ENCODE results near the gene IFITM5.

IFITM5 gene

DNA sequence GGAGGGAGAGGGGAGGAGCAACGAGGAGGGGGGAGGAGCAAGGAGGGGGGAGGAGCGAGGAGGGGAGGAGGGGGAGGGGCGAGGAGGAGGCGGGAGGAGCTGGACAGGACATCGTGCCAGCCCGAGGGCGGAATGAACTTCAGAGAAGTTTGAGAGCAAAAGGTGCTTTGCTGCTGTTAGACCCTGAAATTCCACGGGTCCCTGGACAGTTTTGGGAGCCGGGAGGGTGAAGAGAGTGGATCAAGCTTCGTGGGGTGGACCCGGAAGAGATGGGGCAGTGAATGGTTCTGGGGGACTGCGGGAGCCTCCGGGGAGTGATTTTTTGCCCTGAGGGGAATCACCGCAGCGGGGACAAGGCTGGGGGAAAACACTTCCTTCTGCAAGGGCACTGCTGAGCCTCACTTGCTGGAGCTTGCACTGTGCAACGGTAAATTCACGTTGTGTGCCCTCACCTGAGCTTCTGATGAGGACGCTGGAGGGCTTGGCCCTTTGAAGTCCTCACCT, 31.8 kb downstream of the IFITM5 start:
- no peak overlapping the region for H3K27ac ChIP-seq (ENCODE audit: low read depth, low read length, severe bottlenecking)
- H3K9me3 ChIP-seq (ENCODE audit: control insufficient read depth, low read length), result no peaks in the 10 kb centered on the region
- 81 to 86% methylated on average over 12 to 14 of the region's 18 CpGs for WGBS, 2 experiments (ENCODE audit: insufficient coverage in 2 of 2)
- H3K36me3 ChIP-seq (ENCODE audit: control insufficient read depth, insufficient read depth, low read length), result no peaks in the 10 kb centered on the region
- no peaks in the 10 kb centered on the region for H3K4me1 ChIP-seq (ENCODE audit: control insufficient read depth, insufficient read depth, low read length, poor library complexity, severe bottlenecking)
- H3K4me3 ChIP-seq (ENCODE audit: extremely low read depth, insufficient read depth, low read length, poor library complexity, severe bottlenecking), result no peak overlapping the region

DNA sequence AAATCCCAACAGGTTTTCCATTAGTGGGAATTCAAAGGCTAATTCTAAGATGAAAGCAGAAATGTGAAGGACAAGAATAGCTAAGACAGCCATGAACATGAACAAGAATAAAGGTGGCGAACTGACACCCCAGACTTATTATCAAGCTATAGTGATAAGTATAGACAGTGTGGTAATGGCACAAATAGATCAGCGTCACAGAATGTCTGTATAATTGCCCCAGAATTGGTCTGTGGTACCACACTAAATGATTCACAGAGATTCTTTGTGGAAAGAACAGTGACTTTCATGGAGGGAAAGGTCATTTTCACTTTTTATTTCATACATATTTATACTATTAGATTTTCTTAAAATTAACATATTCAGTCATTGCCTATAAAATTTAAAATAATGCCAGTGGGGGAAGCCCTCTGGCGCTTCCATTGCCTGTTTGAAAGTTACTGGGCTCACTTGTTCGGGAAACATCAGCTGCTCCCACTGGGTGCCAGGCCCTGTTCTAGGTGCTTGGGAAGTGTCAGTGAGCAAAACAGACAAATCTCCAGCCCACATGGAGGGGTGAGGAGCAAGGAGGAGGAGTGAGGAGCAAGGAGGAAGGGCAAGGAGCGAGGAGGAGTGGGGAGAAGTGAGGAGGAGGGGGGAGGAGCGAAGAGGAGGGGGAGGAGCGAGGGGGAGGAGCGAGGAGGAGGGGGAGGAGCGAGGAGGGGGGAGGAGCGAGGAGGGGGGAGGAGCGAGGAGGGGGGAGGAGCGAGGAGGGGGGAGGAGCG, 32.5 kb downstream of the IFITM5 start:
- Histone ChIP-seq H3K4me3 (ENCODE audit: extremely low read depth, insufficient read depth, low read length, poor library complexity, severe bottlenecking) (no peak overlapping the region), H3K36me3 (ENCODE audit: control insufficient read depth, insufficient read depth, low read length) (no peaks in the 10 kb centered on the region), H3K9me3 (ENCODE audit: control insufficient read depth, low read length) (no peaks in the 10 kb centered on the region), H3K4me1 (ENCODE audit: control insufficient read depth, insufficient read depth, low read length, poor library complexity, severe bottlenecking) (no peaks in the 10 kb centered on the region), H3K27ac (ENCODE audit: low read depth, low read length, severe bottlenecking) (no peak overlapping the region)
- 92 to 100% methylated on average over 2 to 4 of the region's 13 CpGs for WGBS, 2 experiments (ENCODE audit: insufficient coverage in 2 of 2)

DNA sequence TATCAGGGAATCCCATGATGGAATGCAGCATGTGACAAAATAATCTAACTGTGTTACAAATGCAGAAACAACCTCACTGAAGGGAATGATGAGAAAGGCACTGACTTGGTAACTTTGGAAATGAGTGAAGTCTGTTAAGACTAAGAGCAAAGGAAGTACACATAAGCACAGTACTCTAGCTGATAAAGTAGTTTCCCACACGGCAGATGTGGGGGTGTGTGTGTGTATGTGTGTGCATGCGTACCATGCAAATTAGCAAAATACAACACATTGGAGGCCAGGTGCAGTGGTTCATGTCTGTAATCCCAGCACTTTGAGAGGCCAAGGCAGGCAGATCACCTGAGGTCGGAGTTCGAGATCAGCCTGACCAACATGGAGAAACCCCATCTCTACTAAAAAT, 37.7 kb downstream of the IFITM5 start:
- 84 to 89% methylated on average over 2 to 4 of the region's 4 CpGs for WGBS, 2 experiments (ENCODE audit: insufficient coverage in 2 of 2)

DNA sequence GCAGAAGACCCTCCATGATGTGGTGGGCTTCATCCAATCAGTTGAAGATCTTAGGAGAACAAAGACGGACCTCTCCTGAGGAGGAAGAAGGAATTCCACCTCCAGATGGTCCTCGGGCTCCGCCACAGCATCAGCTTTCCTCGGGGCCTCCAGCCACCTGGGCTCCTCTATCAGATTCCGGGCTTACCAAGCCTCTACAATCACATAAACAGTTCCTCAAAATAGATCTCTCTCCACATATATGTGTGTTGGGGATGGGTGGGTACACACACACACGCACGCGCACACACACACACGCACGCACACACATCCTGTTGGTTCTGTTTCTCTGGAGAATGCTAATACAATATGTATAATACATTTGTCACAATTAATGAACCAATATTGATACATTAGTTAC, 39.9 kb downstream of the IFITM5 start:
- H3K4me1 ChIP-seq (ENCODE audit: control insufficient read depth, insufficient read depth, low read length, poor library complexity, severe bottlenecking), result no peaks in the 10 kb centered on the region
- H3K4me3 ChIP-seq (ENCODE audit: extremely low read depth, insufficient read depth, low read length, poor library complexity, severe bottlenecking), result no peak overlapping the region
- whole genome bisulfite sequencing, 2 experiments (ENCODE audit: insufficient coverage in 2 of 2), result 83% methylated on average over 1 of the region's 10 CpGs; no CpG with 5 or more reads in 1 of the 2 experiments
- no peaks in the 10 kb centered on the region for H3K9me3 ChIP-seq (ENCODE audit: control insufficient read depth, low read length)
- no peaks in the 10 kb centered on the region for H3K36me3 ChIP-seq (ENCODE audit: control insufficient read depth, insufficient read depth, low read length)
- H3K27ac ChIP-seq (ENCODE audit: low read depth, low read length, severe bottlenecking), result no peak overlapping the region

More for the DNA sequence above, 37.7 kb downstream of the IFITM5 start:
- H3K4me3 ChIP-seq (ENCODE audit: extremely low read depth, insufficient read depth, low read length, poor library complexity, severe bottlenecking), result no peak overlapping the region
- no peaks in the 10 kb centered on the region for H3K9me3 ChIP-seq (ENCODE audit: control insufficient read depth, low read length)
- H3K36me3 ChIP-seq (ENCODE audit: control insufficient read depth, insufficient read depth, low read length), result no peaks in the 10 kb centered on the region
- no peak overlapping the region for H3K27ac ChIP-seq (ENCODE audit: low read depth, low read length, severe bottlenecking)
- no peaks in the 10 kb centered on the region for H3K4me1 ChIP-seq (ENCODE audit: control insufficient read depth, insufficient read depth, low read length, poor library complexity, severe bottlenecking)

DNA sequence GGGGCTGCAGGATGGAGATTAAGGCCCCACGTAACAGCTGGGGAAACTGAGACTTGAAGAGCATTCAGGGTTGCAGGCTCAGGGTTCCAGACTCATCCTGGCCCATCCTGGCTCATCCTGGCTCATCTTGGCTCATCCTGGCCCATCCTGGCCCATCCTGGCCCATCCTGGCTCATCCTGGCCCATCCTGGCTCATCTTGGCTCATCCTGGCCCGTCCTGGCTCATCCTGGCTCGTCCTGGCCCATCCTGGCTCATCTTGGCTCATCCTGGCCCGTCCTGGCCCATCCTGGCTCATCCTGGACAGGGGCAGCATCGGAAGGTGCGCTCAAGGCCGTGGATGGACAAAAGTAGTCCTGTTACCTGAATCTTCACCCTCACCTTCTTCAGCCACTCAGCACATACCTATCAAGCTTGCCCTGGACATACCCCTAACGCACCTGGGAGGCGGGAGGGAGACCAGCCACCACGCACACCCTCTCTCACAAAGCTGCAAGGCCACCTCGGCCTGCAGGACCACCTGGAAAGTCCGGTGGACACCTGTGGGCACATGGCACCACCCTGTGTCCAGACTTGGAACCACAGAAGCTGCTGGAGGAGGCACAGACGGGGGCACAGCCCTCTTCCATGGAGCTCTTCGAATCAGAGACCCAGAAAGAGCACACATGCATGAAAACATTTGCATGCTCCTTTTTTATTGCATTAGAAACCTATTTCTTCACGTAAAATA, 41.4 kb downstream of the IFITM5 start:
- 83 to 87% methylated on average over 9 to 14 of the region's 15 CpGs for WGBS, 2 experiments (ENCODE audit: insufficient coverage in 2 of 2)
- no peaks in the 10 kb centered on the region for H3K4me1 ChIP-seq (ENCODE audit: control insufficient read depth, insufficient read depth, low read length, poor library complexity, severe bottlenecking)
- H3K36me3 ChIP-seq (ENCODE audit: control insufficient read depth, insufficient read depth, low read length), result peaks cover 11% of the 10 kb centered on the region
- H3K27ac ChIP-seq (ENCODE audit: low read depth, low read length, severe bottlenecking), result no peak overlapping the region
- H3K4me3 ChIP-seq (ENCODE audit: extremely low read depth, insufficient read depth, low read length, poor library complexity, severe bottlenecking), result no peak overlapping the region
- no peaks in the 10 kb centered on the region for H3K9me3 ChIP-seq (ENCODE audit: control insufficient read depth, low read length)

DNA sequence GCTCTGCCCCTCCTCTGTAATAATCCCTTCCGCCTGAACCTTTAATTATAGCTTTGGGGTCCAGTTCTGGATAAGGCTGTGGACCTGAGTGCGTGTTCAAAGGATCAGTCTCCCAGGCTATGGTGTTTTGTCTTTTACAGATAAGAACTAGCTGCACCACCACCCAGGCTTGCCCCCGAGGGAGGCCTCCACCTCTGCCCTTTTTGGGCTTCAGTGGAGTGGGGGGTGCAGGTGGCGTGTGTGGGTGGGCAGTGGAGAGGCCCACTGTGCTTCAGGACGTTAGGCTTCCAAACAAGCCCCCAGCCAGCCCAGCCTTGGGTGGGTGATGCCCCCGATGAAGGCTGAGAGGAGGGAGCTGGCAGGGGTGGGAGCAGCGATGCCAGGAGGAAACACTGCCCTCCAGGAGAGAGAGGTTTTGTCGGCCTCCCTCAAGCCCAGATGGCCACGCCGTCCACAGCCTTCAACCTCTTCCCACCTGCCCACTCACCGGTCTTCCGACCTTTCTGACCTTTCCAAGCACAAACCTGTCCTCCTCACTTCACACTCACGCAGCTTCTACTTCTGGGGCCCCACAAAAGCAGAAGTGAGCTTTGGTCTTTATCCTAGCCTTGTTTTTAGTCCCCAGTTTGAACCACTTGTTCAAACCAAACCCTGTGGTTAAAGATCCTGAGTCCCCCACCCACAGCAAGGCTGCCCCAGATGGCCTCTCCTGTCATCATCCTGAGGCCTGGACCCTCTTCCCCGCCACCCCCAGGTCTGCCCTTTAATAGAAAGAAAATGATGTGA, 42.2 kb downstream of the IFITM5 start:
- Histone ChIP-seq H3K36me3 (ENCODE audit: control insufficient read depth, insufficient read depth, low read length) (peaks cover 19% of the 10 kb centered on the region), H3K4me3 (ENCODE audit: extremely low read depth, insufficient read depth, low read length, poor library complexity, severe bottlenecking) (no peak overlapping the region), H3K9me3 (ENCODE audit: control insufficient read depth, low read length) (no peaks in the 10 kb centered on the region), H3K27ac (ENCODE audit: low read depth, low read length, severe bottlenecking) (no peak overlapping the region), H3K4me1 (ENCODE audit: control insufficient read depth, insufficient read depth, low read length, poor library complexity, severe bottlenecking) (no peaks in the 10 kb centered on the region)
- 90 to 93% methylated on average over 7 to 10 of the region's 14 CpGs for WGBS, 2 experiments (ENCODE audit: insufficient coverage in 2 of 2)

DNA sequence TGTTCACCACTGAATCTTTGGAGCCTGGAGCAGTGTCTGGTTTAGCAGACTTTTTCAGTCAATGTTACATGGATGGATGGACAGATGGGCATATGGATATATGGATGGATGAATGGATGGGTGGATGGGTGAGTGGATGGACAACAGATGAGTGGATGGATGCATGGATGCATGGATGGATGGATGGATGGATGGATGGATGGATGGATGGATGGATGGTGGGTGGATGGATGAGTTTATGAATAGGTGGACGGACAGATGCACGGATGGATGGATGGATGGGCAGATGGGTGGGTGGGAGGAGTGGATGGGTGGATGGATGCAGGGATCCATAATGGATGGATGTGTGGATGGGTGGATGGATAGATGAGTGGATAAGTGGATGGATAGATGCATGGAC, 43.5 kb downstream of the IFITM5 start:
- Histone ChIP-seq H3K9me3 (ENCODE audit: control insufficient read depth, low read length) (no peaks in the 10 kb centered on the region), H3K27ac (ENCODE audit: low read depth, low read length, severe bottlenecking) (no peak overlapping the region), H3K4me3 (ENCODE audit: extremely low read depth, insufficient read depth, low read length, poor library complexity, severe bottlenecking) (no peak overlapping the region), H3K36me3 (ENCODE audit: control insufficient read depth, insufficient read depth, low read length) (peaks cover 33% of the 10 kb centered on the region), H3K4me1 (ENCODE audit: control insufficient read depth, insufficient read depth, low read length, poor library complexity, severe bottlenecking) (no peaks in the 10 kb centered on the region)
- WGBS, 2 experiments (ENCODE audit: insufficient coverage in 2 of 2), result 94 to 98% methylated on average over 2 of the region's 2 CpGs

DNA sequence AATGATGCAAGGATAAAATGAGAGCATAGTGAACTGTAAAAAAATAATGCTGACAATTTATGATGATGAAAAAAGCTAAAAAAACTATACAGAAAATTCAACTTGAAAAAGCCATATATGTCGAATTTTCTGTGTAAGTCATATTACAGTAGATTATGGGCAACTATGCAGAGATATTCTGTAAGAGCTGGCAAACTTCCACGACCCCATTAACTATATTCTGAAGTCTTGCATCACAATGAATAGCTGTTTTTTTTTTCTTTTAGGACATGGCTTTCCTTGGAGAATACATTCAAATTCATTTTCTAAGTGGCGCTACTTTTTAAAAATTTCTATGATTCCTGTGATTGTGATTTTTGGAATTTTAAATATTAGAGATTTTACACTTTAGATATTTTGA, 44.1 kb downstream of the IFITM5 start:
- no CpG with 5 or more reads among the region's 3 CpGs for WGBS, 2 experiments (ENCODE audit: insufficient coverage in 2 of 2)
- Histone ChIP-seq H3K27ac (ENCODE audit: low read depth, low read length, severe bottlenecking) (no peak overlapping the region), H3K4me1 (ENCODE audit: control insufficient read depth, insufficient read depth, low read length, poor library complexity, severe bottlenecking) (no peaks in the 10 kb centered on the region), H3K4me3 (ENCODE audit: extremely low read depth, insufficient read depth, low read length, poor library complexity, severe bottlenecking) (no peak overlapping the region), H3K9me3 (ENCODE audit: control insufficient read depth, low read length) (no peaks in the 10 kb centered on the region), H3K36me3 (ENCODE audit: control insufficient read depth, insufficient read depth, low read length) (peaks cover 39% of the 10 kb centered on the region)

DNA sequence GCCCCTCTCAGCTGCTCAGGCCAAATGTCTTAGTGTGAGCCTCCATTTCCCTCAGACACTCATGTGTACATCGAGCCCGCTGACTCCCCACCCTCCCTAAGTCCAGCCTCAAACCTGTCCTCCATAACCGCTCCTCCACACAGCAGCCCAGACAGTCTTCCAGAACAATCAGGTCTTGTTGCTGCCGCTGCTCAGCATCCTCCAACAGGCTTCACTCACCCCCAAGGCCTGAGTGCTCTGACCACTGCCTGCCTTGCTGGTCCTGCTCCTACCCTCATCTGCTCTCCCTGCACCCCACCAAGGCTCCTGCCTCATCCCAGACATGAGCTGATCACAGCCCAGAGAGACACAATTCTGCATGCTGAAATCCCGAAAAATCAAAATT, 45.4 kb downstream of the IFITM5 start:
- H3K36me3 ChIP-seq (ENCODE audit: control insufficient read depth, insufficient read depth, low read length), result peaks cover 50% of the 10 kb centered on the region
- no peak overlapping the region for H3K27ac ChIP-seq (ENCODE audit: low read depth, low read length, severe bottlenecking)
- H3K4me3 ChIP-seq (ENCODE audit: extremely low read depth, insufficient read depth, low read length, poor library complexity, severe bottlenecking), result no peak overlapping the region
- H3K9me3 ChIP-seq (ENCODE audit: control insufficient read depth, low read length), result no peaks in the 10 kb centered on the region
- 88 to 98% methylated on average over 4 of the region's 5 CpGs for WGBS, 2 experiments (ENCODE audit: insufficient coverage in 2 of 2)
- no peaks in the 10 kb centered on the region for H3K4me1 ChIP-seq (ENCODE audit: control insufficient read depth, insufficient read depth, low read length, poor library complexity, severe bottlenecking)

DNA sequence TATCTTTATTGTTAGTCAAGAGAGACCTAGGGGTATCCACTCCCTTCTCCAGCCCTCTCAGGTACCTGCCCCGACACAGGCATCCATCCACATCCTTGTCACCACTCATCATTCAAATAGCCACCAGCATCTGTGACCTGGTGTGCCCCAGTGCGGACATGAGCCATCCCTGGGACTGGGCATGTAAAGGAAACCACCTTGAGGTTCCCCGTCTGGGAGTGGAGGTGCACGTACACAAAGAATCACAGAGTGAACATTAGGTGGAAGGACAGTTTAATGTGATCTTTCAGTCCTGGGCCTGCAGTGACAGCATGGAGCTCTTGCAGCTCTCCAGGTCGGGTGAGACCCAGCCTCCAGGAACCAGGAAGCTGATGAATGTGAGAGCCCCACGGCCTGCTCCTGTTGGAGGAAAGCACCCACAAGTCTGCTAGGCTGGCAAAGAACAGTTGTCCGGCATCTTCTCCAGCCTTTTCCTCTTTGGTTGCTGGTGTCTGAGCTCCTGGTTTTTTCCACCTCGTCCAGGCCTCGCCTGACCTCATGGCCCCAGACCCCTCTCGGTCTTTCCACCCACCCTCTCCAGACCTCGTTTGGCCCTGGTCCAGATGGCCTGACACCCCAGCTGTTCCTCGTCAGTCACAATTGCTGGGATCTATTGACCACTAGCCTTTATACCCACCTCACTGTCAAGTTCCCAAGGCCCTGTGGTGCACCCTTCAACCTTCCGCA, 46.0 kb downstream of the IFITM5 start:
- Histone ChIP-seq H3K27ac (ENCODE audit: low read depth, low read length, severe bottlenecking) (no peak overlapping the region), H3K36me3 (ENCODE audit: control insufficient read depth, insufficient read depth, low read length) (peaks cover 56% of the 10 kb centered on the region), H3K9me3 (ENCODE audit: control insufficient read depth, low read length) (no peaks in the 10 kb centered on the region), H3K4me3 (ENCODE audit: extremely low read depth, insufficient read depth, low read length, poor library complexity, severe bottlenecking) (no peak overlapping the region), H3K4me1 (ENCODE audit: control insufficient read depth, insufficient read depth, low read length, poor library complexity, severe bottlenecking) (no peaks in the 10 kb centered on the region)
- WGBS, 2 experiments (ENCODE audit: insufficient coverage in 2 of 2), result 94% methylated on average over 12 to 13 of the region's 13 CpGs
